NCI-H446 (cell line): ENCODE measurements around the gene LSM7.

Experiments
- DNase-seq, 2 experiments: peaks; one replicate each; lab custom pipeline; 2025; lab: John Stamatoyannopoulos, UW

LSM7 gene

DNA sequence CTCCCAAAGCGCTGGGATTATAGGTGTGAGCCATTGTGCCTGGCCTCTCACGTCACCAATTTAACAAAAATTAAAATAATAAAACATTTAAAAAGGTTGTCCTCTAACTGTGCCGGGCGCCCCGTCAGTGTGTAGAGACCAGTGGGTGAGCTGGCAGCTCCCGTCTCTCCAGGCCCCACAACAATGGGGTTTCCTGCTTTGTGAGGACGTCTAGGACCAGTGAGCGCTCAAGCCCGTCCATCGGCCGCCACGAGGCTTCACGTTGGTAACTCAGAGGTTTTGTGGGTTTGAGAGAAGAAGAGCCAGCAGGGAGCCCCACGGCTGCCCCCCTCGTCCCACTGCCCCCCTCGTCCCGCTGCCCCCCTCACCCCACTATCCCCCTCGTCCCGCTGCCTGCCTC is 4.7 kb downstream of the LSM7 start:
- DNase-seq: no peak

GRCh38 chr19:2321565-2322283 is 6.7 kb downstream of the LSM7 start:
- no peak for DNase-seq

DNA sequence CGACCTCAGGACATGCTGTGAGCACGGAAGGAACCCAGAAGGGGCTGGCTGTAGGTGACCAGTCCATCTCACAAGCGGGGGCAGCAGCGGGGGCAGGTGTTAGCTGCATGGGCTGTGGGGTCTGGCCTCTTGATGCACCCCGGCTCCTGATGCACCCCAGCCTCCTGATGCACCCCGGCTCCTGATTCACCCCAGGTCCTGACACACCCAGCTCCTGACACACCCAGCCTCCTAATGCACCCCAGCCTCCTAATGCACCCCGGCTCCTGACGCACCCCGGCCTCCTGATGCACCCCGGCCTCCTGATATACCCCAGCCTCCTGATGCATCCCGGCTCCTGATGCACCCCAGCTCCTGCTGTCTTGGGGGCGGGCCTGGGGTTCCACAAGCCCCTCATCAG is 7.4 kb downstream of the LSM7 start:
- DNase-seq: no peak

DNA sequence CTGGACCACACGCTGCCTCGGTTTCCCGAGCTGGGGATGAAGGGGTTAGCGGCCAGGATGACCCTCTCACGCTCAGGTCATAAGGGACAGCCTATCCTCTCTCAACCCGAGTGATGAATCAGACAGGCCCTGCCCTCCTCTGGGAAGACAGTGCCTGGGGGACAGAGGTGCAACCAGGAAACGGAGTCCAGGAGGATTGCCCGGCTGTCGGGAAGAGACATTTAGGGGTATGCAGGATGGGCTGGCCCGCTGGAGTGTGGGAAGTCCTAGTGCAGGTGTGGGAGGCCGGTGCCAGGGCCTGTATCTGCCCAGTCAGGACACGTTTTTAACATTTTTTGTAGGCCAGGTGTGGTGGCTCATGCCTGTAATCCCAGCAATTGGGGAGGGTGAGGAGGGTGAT is 8.3 kb downstream of the LSM7 start:
- no peak for DNase-seq

DNA sequence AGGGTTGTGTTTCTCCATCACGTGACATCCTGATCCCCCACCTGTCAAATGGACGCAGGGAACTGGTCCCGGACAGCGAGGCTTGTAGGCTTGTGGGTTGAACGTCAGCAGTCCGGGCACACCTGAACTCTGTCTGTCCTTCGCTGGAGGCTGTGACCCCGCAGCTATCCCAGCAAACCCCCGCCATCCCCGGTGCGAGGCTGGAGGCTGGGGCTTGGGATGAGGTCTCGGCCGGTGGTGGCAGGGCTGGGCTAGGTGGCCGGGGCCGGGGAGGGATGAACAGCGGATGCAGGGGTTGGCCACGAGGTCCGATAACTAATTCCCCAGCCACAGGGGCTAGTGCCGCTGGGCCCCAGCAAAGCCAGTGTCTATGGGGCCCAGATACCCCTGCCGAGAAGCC is 8.8 kb downstream of the LSM7 start:
- DNase-seq: no peak

GRCh38 chr19:2318923-2319322 is 9.5 kb downstream of the LSM7 start:
- DNase-seq: no peak

DNA sequence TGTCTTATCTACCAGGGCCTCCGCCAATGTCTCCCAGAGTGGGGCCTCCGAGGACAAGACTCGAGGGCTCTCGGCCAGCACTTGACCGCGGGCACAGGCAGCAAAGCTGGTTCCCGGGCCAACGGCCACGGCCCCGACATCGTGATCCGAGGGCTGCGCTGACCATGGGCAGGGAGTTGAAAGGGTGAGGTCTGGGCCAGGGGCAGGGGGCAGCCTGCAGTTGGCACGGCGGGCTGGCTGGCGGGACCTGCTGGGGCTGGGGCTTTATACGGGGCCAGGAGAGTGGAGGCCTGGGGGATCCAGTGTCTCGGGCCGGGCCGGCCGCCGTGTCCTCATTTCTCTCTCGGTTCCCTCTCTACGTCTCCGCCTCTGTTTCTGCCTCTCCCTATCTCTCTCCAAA is 10.6 kb downstream of the LSM7 start:
- DNase-seq: no peak

DNA sequence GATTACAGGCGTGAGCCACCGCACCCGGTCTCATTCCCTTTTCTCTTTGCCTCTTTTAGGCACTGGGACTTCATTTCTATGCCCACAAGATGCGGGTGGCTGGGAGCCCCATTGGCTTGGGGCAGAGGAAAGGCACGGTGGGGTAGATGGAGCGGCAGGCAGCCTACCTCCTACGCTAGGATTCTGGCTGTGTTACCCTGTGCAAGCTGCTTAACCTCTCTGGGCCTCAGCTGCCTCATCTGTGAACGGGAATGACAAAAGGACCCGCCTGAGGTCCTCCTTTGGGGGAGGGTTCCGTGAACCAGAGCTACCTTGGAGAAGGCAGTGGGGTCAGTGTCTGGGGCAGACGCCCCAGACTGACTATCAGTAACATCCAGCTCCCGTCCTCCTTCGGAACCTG is 11.1 kb downstream of the LSM7 start:
- DNase-seq: no peak

DNA sequence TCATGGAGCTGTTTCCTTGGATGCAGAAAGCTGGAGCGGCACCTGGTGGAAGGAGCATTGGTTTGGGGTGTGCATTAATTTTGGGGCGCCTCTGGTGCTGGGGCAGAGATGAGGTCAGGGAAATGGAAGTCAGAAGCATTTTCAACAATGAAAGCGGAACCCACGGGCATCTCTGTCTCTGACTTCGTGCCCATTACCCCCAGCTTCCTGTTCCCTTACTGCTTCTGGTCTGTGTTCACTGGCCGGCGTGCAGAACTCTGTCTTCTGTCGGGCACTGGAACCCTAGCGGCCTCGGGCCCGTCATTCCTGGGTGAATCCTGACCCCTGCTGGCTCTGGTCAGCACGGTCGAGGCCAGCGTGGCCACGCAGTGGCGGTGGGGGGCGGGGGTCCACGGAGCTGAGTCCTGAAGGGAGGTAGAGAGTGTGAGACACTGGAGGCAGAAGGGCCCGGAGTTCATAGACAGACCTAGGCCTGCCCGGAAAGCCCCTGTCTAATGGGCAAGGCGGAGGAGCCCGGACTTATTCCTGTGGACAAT is 12.5 kb downstream of the LSM7 start:
- peak; percentile 4 to 39 for DNase-seq

GRCh38 chr19:2315121-2315817 is 13.1 kb downstream of the LSM7 start:
- DNase-seq: no peak

GRCh38 chr19:2312820-2313501 is 15.4 kb downstream of the LSM7 start:
- no peak for DNase-seq

DNA sequence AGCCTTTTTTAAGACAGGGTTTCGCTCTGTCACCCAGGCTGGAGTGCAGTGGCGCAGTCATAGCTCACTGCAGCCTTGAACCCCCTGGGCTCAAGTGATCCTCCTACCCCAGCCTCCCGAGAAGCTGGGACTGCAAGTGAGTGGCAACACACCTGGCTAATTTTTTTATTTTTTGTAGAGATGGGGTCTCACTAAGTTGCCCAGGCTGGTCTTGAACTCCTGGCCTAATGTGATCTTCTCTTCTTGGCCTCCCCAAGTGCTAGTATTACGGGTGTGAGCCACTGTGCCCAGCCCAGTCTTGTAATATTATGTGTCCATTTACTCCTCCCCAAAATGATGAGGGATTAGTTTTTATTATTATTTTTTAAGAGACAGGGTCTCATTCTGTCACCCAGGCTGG is 17.3 kb downstream of the LSM7 start:
- no peak for DNase-seq

DNA sequence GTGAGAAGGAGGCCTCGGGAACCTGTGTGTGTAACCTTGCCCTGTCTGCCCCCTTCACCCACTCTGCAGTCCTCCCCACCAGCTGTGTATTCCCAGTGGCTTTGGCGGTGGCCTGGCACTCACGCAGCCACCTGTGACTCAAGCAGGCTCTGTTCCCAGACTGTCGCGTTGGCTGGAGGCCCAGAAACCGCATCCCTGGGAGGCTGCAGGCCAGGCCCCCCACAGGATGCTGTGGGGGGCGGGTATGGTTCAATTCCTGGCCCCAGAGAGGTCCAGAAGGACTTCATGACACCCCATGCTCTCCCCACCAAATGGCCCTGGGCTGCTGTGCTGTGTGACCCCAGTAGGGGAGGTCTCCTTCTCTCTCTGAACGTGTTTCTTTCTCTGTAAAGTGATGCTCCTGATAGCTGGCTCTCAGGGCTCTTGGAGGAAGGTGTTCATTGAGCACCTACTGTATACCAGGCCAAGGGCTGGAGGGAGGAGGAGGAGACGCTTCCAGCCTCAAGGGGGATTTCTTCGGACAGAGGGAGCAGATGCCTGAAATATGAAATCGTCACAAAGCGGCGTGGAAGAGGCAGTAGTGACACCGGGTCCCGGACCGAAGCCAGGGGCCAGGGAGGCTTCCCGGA is 18.5 kb downstream of the LSM7 start:
- peak; percentile 6 to 54 for DNase-seq

- DNase-seq: no peak
Measured at GRCh38 chr19:2308114-2308556, 20.3 kb downstream of the LSM7 start, which contains the start of gene LINGO3. Gene LINGO3, minus strand, starts transcription at chr19:2308154. Its CDS starts 16,378 bp downstream, at chr19:2291776.

DNA sequence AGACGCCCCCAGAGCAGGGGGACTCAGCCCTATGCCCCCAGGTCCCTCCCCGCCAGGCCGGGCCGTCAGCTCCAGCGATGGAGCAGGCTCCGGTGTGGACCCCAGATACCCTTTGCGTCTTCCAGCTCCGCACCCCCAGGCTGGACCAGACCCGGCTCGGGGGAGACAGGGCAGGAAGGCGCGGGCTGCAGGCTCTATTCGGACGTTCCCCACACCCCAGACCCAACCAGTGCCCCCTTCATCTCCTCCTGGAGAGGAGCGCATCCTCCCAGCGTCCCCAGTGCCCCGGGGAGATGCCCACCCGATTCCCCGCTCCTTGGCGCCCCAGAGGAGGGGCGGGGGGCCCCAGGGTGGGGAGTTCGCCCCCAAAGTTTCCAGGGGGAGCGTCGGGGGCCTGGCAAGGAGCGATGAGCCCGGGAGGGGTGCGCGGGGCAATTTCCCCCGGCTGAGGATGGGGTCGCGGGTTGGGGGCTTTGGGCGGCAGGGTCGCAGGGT is 20.8 kb downstream of the LSM7 start:
- DNase-seq: no peak

DNA sequence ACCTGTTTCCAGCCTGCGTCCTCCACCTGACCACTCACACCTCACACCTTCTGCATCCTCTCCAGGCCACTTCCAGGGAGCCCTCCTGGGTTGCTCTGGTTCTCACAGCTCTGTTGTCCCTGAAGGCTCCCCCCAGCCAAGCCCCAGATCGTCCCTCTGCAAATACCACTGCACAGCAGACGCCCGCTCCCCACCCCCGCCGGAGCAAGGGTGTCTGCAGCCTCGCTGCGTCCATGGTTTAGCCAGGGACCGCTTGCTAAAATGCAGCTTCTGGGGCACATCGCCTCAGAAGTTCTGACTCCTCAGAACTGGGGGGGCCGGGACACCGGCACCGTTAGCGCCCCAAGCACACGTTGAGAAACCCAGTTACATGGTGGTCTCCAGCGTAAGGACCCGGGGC is 21.4 kb downstream of the LSM7 start:
- DNase-seq: no peak

GRCh38 chr19:2306281-2306806 is 22.0 kb downstream of the LSM7 start:
- DNase-seq: no peak

DNA sequence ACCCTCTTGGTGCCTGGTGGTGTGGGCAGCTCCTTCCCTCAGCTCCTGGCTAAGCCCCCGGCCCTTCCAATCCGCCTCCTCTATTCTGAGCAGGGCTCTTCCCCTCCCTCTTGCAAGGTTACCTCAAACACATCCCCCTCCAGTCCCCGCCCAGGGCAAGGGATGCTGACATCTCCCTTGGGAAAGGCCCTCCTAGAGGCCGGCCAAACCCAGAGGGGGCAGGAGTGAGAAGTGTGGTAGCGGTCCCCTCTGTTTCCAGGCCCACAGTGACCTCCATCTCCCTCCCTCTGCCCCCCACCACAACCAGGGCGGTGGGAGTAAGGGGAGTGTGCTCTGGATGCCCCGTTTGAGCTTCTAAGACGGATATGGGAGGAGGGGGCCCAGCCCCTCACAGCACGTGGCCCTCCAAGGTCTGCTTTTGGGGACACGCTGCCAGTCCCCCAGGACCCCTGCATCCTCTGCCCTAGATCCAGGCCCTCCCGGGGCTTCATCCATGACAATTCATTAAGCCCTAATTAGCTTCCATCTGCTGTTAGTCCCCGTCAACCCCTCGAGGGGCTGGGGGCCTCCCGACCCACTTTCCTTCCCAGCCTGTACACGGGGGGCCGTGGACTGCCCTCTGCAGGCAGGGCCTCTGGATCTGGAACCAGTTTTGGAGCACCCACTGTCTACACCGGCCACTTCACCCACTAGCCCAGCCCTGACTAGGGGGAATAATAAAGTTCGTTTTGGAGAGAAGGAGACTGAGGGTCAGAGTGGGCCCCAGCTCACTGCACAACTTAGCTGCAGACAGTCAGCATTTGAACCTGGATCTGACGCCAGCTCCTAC is 22.7 kb downstream of the LSM7 start:
- DNase-seq: no peak

DNA sequence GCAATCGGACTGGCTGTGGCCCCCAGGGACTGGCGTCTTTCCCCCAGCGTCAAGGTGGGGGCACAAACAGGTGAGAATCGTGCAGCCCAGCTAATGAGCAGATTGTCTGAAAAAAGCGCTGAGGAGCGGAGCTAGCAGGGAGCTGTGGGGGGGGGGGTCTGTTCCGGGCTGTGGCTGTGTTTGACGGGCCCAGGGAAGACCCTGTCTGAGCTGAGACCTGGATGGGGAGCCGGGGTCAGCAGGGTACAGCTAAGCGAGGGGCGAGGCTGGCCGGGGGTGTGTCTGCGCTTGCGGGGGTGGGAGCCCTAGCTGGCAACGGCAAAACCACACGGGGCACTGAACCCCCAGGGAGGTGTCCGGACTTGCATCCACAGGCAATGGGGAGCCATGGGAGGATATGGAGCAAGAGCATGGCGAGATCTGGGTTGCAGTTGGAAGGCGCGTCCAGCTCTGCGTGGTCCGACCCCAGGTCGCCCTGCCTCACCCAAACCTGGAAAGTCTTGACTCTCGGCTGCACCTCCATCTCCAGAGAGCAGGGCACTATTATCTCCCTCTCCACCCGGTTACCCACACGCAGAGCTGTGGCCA is 25.1 kb downstream of the LSM7 start:
- no peak for DNase-seq
